Measurements from ENCODE around the gene PHC2. TPM values are rescaled to one million over a fixed set of nuclear protein-coding genes. Genes with fewer than 3 reads are reported as not detected.

PHC2 gene
- total and polyA plus RNA-seq, 9 of the 15 experiments (the other 6 are each of a cell fraction or from before 2014, with no cell fraction given), result 3.1 to 67.6 (median 34.6) TPM

GRCh38 chr1:33358795-33359503 lies 71.9 kb downstream of the PHC2 start (continued):
- no peak for TF ChIP-seq MGA (IDR thresholded peaks at IDR 0.05)
- no peak for TF ChIP-seq FOXO4 (CRISPR knock-in tag; IDR thresholded peaks at IDR 0.05)
- TF ChIP-seq RBBP5 (IDR thresholded peaks at IDR 0.05; ENCODE audit: borderline replicate concordance, insufficient read depth, low read length, poor library complexity, severe bottlenecking), result no peak
- no peak for TF ChIP-seq HNRNPK (IDR thresholded peaks at IDR 0.05; ENCODE audit: low read depth, low read length, poor library complexity, severe bottlenecking)
- no peak for TF ChIP-seq LARP7 (IDR thresholded peaks at IDR 0.05)
- TF ChIP-seq ZNF282 (CRISPR knock-in tag; IDR thresholded peaks at IDR 0.05), result no peak
- no peak for TF ChIP-seq ARID4B (CRISPR knock-in tag; IDR thresholded peaks at IDR 0.05)

Data from K562 (cell line).